Measurements from ENCODE around the gene DCST2. TPM values are rescaled to one million over a fixed set of nuclear protein-coding genes. Genes with fewer than 3 reads are reported as not detected.
A peak's percentile ranks its signal among the peaks of the same experiment; 100 is the strongest.

Gene DCST2
- total and polyA plus RNA-seq, 2 of the 8 experiments (the other 6 are each of a cell fraction or from before 2014, with no cell fraction given) = 0.43 to 2.1 TPM

DNA sequence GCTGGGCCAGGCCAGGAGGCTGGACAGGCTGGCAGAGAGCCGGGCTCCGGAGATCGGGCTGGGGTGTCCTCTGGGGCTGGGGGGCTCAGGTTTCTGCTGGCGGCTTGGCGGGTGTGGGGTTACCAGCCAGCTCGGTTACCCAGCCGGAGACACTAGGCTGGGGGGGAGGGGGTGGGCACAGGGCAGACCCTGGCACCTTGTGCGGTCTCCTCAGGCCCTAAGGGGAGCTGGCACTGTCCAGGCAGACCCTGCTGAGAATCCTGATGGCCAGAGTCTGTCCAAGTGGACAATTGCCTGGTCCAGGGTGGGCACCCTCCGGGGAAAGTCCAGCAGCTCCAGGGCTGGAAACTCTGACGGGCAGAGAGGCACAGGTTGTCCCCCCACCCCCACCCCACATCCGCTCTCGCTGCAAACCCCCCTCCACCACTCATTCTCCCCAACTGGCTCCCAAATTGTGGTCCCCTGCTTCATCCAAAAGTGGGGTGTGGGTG, 24.3 kb downstream of the DCST2 start:
- Histone ChIP-seq H3K4me2 (ENCODE audit: insufficient read depth in 1 of 2, low read depth in 2 of 2, low read length in 2 of 2) (0 out of 4 replicates have a peak overlapping the region, but pooled peaks have one; percentile 34 to 42), H4K5ac (ENCODE audit: insufficient read length, low read depth, low read length) (no peak overlapping the region), H3K27ac (ENCODE audit: low read depth, low read length) (no peak overlapping the region), H2BK20ac (ENCODE audit: low read length) (no peak overlapping the region), H4K8ac (ENCODE audit: extremely low read depth, insufficient read depth, low read length) (no peak overlapping the region), H2AK5ac (ENCODE audit: low read depth, low read length) (no peak overlapping the region), H4K20me1 (replicated peaks in 1 of 2; ENCODE audit: control insufficient read depth in 1 of 2, insufficient read depth in 2 of 2, low read length in 2 of 2) (peaks cover 0 to 16% of the 10 kb centered on the region in 2 experiments), H3K23ac (ENCODE audit: insufficient read length) (no peak overlapping the region), H3K9me3 (ENCODE audit: insufficient read depth in 2 of 2, low read depth in 1 of 2, low read length in 1 of 2) (no peaks in the 10 kb centered on the region), H3K27me3 (replicated peaks in 1 of 4; ENCODE audit: control insufficient read depth in 3 of 4, extremely low read depth in 1 of 4, insufficient read depth in 3 of 4, low read length in 3 of 4) (no peaks in the 10 kb centered on the region), H4K91ac (replicated peaks; ENCODE audit: insufficient read length, low read length) (no peak overlapping the region), H3K36me3 (ENCODE audit: control insufficient read depth in 2 of 4, insufficient read depth in 4 of 4, low read length in 3 of 4) (peaks cover 0 to 4% (median 1%) of the 10 kb centered on the region in 4 experiments; a peak in 4 of 8 replicates), H3K56ac (replicated peaks; ENCODE audit: insufficient read length, low read depth, low read length) (no peak overlapping the region), H2BK15ac (ENCODE audit: low read length) (no peak overlapping the region), H3K18ac (ENCODE audit: extremely low read depth, low read length) (peak overlapping the region; percentile 38; the same call in 1 of the 2 replicates), H2BK120ac (replicated peaks; ENCODE audit: low read depth, low read length) (no peak overlapping the region), H2BK12ac (ENCODE audit: low read depth, low read length) (no peak overlapping the region), H3K79me1 (ENCODE audit: low read depth, low read length) (peaks cover 20% of the 10 kb centered on the region), H3K23me2 (ENCODE audit: low read depth, low read length) (peaks cover 2% of the 10 kb centered on the region; the same call in 1 of the 2 replicates), H3K4me1 (replicated peaks in 1 of 4; ENCODE audit: control insufficient read depth in 3 of 4, insufficient read depth in 4 of 4, low read length in 3 of 4) (peaks cover 14 to 63% (median 42%) of the 10 kb centered on the region in 4 experiments), H2AFZ (ENCODE audit: low read length) (no peak overlapping the region), H3K4me3 (ENCODE audit: extremely low read depth in 1 of 4, insufficient read depth in 2 of 4, low read depth in 3 of 4, low read length in 4 of 4) (peak overlapping the region in 1 of 4 experiments; percentile 36; a peak in 2 of 8 replicates), H3K79me2 (ENCODE audit: control insufficient read depth in 1 of 2, insufficient read depth in 2 of 2, low read length in 2 of 2) (peaks cover 0 to 55% of the 10 kb centered on the region in 2 experiments; a peak in 3 of 4 replicates), H2BK5ac (ENCODE audit: low read depth, low read length) (peak overlapping the region; percentile 44; the same call in 1 of the 2 replicates), H3K4ac (replicated peaks; ENCODE audit: insufficient read length, low read depth, low read length) (no peak overlapping the region), H3K9ac (replicated peaks in 1 of 4; ENCODE audit: extremely low read depth in 1 of 4, low read depth in 3 of 4, low read length in 3 of 4) (no peak overlapping the region), H3K14ac (ENCODE audit: insufficient read length) (no peak overlapping the region)
- FAIRE-seq (no peak), DNase-seq (ENCODE audit: low read depth in 1 of 2, low spot score in 2 of 2) (no peak)
- ChIA-PET CTCF (ENCODE audit: partially characterized antibody) (interaction anchor here (0.5 to 18.6 kb wide), 10 partner anchors 9 to 120 kb away, joined by 3 to 354 read pairs (median 4); partner anchors contain the start of genes ADAM15, LENEP and ZBTB7B), POLR2A (ENCODE audit: partially characterized antibody) (interaction anchor here (0.9 to 14.8 kb wide), 5 partner anchors 6 to 54 kb away, joined by 3 to 128 read pairs (median 10); partner anchors contain the start of genes CKS1B, FLAD1, LENEP and PBXIP1)
- WGBS, 2 experiments (ENCODE audit: extremely low coverage in 1 of 2, insufficient coverage in 1 of 2, insufficient read length in 1 of 2, insufficient replicate concordance in 2 of 2, low coverage in 1 of 2, low lambda C conversion rate in 2 of 2, missing lambda C conversion rate in 1 of 2) = 91% methylated on average over 10 of the region's 12 CpGs; no CpG with 5 or more reads in 1 of the 2 experiments
- TF ChIP-seq, protein P1, sequence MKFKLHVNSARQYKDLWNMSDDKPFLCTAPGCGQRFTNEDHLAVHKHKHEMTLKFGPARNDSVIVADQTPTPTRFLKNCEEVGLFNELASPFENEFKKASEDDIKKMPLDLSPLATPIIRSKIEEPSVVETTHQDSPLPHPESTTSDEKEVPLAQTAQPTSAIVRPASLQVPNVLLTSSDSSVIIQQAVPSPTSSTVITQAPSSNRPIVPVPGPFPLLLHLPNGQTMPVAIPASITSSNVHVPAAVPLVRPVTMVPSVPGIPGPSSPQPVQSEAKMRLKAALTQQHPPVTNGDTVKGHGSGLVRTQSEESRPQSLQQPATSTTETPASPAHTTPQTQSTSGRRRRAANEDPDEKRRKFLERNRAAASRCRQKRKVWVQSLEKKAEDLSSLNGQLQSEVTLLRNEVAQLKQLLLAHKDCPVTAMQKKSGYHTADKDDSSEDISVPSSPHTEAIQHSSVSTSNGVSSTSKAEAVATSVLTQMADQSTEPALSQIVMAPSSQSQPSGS (IDR thresholded peaks at IDR 0.05; ENCODE audit: low read length) = no peak
- TF ChIP-seq KDM1A (IDR thresholded peaks at IDR 0.05; ENCODE audit: borderline replicate concordance, low read length) = no peak
- no peak for TF ChIP-seq GTF2F1 (IDR thresholded peaks at IDR 0.05; ENCODE audit: borderline replicate concordance, low read depth, low read length)
- no peak for TF ChIP-seq NANOG (IDR thresholded peaks at IDR 0.05; ENCODE audit: insufficient read depth, low read depth, low read length, poor library complexity, severe bottlenecking)
- no peak for TF ChIP-seq CTCF (IDR thresholded peaks at IDR 0.05; ENCODE audit: control extremely low read depth in 1 of 3, insufficient read depth in 1 of 3, low read depth in 1 of 3, low read length in 3 of 3)
- no peak for TF ChIP-seq HDAC2 (IDR thresholded peaks at IDR 0.05; ENCODE audit: borderline replicate concordance in 1 of 2, low read depth in 2 of 2, low read length in 2 of 2)
- TF ChIP-seq TAF1 (IDR thresholded peaks at IDR 0.05; ENCODE audit: low read depth, low read length) = no peak

Measured in H1 (cell line).